HG02678 (cell line): ENCODE results near the gene MAP4K4.

Experiments
- ATAC-seq: cut with Tn5 transposase; IDR thresholded peaks from one replicate; pipeline ENCODE4 v1.9.1; 2021; ENCODE audit warnings: mild to moderate bottlenecking, moderate library complexity; ENCODE audit not compliant: unreplicated experiment

MAP4K4 gene

DNA sequence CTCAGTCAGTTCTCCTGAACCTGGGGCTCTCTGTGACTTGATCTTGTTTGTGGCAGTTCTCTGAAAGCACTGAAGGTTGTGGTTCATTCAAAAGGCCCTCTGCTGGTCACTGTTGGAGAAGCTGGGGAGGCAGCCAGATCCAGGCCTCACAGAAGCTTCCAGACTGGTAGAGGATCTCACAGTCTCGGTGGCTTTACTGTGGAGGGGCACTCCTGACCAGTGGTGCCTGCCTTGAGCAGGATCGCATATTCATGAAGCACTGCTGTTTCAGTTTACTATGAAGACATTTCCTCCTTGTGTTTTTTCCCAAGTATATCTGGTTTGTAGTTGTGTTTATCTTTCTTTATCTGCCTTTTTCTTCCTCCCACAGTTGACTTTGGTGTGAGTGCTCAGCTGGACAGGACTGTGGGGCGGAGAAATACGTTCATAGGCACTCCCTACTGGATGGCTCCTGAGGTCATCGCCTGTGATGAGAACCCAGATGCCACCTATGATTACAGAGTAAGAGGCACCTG lies 133.9 kb downstream of the MAP4K4 start:
- ATAC-seq: peak; percentile 73

DNA sequence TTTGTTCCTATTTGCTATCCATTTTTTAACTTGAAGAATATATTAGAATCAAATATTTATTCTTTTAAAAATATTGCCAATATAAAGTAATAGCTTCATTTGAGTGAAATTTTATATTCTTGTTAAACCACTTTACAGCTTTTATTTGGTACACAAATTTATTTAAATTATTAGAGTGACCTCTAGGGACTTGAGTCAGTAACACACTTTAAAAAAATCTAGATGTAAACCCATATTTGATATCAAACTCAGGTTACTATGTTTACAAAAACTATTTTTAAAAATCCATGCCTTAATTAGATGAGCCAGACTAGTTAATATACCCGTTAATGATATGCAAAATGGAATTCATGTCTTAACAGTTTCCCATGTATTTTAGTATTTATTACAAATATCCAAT lies 134.6 kb downstream of the MAP4K4 start:
- no peak for ATAC-seq

GRCh38 chr2:101833890-101834523 lies 136.5 kb downstream of the MAP4K4 start:
- ATAC-seq: no peak

DNA sequence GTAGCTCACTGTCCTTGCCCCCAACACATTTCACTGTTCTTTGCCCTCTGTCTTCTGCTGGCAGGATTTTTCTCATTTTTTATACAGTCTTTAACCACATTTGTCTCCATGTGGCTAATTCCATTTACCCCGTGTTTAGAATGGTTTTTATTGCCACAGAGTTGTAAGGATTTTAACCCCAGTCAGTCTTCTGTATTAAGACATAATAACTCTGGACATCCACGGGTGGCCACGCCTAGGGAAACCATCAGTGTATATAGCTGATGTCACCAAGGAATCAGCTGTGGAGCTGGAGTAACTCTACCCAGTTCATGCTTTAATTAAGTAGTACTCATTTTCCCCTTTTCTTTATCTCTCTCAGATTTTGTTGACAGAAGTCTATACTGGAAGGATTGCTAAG lies 139.8 kb downstream of the MAP4K4 start:
- no peak for ATAC-seq

GRCh38 chr2:101841679-101842327 lies 144.3 kb downstream of the MAP4K4 start:
- no peak for ATAC-seq

- no peak for ATAC-seq
Observed at GRCh38 chr2:101842471-101842870, 145.0 kb downstream of the MAP4K4 start.

DNA sequence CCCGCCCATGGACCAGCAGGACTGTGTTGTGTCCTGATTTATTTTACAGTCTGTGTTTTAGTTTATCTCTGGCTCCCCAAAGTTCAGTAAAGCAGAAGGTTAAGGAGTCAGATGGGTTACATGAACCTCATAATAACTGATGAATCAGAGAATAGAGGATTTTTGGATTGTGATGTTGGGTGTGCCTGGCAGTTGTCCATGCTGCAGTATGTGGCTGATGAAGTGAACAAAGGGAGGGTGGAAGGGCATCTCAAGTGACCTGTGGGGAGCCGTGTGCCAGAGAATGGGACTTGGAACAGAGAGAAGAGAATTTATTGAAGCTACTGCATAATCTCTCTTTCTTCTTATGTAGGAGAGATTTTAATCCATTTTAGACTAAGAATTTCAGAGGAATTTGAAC lies 145.5 kb downstream of the MAP4K4 start:
- ATAC-seq: no peak

DNA sequence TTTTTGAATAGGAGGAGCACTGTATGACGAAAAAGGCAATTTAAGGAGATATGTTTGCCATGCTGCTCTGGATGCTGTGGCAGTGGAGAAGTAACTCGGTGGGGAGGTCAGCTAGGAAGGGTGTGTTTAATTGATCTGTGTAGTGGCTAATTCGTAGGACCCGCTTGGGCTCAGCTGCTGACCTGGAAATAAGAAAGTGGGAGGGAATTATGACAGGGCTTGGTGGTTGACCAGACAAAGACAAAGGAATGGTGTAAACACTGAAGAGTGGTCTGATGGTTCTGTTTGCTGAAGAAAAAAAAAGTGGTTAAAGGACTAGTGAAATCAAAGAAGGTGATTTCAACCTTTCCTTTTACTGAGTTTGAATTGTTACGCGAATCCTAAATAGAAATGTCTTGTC lies 146.0 kb downstream of the MAP4K4 start:
- ATAC-seq: no peak

DNA sequence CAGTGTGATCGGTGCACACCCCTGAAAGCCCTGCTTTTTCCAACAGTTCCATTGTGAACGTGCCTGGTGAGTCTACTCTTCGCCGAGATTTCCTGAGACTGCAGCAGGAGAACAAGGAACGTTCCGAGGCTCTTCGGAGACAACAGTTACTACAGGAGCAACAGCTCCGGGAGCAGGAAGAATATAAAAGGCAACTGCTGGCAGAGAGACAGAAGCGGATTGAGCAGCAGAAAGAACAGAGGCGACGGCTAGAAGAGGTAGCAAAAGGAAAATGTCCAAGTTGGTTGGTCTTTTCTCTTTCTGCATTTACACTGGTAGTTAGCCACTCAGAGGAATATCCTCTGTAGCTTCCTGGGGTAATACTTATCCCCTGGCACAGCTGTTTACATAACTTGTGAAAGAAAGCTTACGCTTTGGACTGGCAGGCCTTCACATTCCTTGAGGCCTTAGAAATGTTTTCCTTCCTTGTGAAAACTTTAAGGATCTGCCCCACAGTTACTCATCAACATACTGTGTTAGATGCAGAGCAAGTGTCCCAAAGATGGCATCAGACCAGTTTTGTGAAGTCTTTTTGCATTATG lies 146.6 kb downstream of the MAP4K4 start:
- no peak for ATAC-seq

GRCh38 chr2:101846973-101847372 lies 149.5 kb downstream of the MAP4K4 start:
- ATAC-seq: no peak

- ATAC-seq: no peak
Observed at GRCh38 chr2:101847661-101848339, 150.3 kb downstream of the MAP4K4 start.

GRCh38 chr2:101848769-101849410 lies 151.4 kb downstream of the MAP4K4 start:
- no peak for ATAC-seq

DNA sequence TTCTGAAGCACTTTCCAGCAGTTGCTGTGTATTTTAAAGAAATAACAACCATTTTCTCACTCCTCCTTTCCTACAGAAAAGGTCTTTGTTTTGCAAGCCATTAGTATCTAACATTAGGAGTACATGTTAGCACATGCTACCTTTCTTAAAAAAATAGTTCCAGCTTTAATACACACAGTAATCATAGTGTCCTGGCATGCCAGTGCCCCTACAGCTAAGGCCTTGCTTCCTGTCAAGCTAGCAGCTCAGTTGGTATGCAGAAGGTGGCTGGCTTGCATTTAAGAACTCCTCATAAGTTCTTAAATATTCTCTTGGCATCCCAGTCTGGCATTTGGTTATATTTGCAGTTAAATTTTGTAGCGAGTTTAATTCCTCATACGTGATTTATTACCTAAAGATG lies 152.9 kb downstream of the MAP4K4 start:
- no peak for ATAC-seq

- ATAC-seq: no peak
Observed at GRCh38 chr2:101850991-101851390, 153.5 kb downstream of the MAP4K4 start.

- ATAC-seq: no peak
Observed at GRCh38 chr2:101852824-101853223, 155.3 kb downstream of the MAP4K4 start.

DNA sequence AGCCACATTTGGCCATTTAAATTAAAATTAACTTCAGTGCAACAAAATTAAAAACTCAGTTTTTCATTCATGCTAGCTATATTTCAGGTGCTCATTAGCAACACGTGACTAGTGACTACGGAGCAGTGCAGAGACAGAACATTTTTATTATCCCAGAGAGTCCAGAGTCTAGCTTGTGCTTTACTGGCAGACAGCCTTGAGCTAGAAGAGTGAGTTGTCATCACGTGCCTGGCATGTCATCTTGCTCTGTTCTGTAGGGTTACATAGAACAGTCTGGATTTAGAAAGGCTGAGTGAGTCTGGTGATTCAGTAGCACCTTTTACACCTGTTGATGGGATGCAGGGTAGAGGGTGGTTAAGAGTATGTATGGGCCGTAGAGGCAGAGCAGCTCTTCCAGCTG lies 157.4 kb downstream of the MAP4K4 start:
- ATAC-seq: no peak

DNA sequence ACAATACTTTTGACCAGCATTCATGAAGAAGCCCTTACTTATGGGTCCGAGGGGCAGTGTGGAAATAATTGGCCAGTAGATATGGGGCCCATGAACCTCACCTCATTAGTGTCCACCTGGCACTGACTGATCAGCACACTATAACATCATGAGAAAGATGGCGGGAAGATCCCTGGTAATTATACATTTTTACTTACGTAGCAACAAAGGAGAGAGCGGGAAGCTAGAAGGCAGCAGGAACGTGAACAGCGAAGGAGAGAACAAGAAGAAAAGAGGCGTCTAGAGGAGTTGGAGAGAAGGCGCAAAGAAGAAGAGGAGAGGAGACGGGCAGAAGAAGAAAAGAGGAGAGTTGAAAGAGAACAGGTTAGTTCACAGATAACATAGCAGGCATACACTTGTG lies 158.3 kb downstream of the MAP4K4 start:
- ATAC-seq: no peak

GRCh38 chr2:101858246-101858645 lies 160.7 kb downstream of the MAP4K4 start:
- ATAC-seq: no peak

GRCh38 chr2:101858910-101859309 lies 161.4 kb downstream of the MAP4K4 start:
- no peak for ATAC-seq

- ATAC-seq: no peak
Observed at GRCh38 chr2:101859604-101860003, 162.1 kb downstream of the MAP4K4 start.

DNA sequence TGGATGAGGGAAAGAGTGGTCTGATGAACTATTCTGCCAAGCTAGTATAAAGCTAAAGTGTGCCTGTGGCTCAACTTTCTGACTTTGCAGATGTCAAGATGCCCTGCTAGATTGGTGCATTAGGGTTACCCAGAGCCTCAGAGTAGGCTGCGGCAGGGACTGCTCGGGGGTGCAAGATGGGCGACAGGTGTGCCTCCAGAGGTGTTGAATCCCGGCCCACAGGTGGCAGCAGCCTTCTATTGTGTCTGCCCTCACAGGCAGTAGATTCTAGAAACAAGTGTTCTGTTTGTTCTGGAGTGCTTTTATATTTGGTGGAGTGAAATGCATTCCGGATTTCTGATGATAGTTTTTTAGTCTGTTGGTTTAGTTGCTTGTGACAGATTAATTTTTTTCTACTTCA lies 162.7 kb downstream of the MAP4K4 start:
- ATAC-seq: no peak
